ENCODE measurements around the gene GPR135. TPM values are rescaled to one million over a fixed set of nuclear protein-coding genes. Genes with fewer than 3 reads are reported as not detected.
A peak's percentile ranks its signal among the peaks of the same experiment; 100 is the strongest.

Gene GPR135
- total RNA-seq, 1 experiment from 2014 or later, result 0.52 TPM

DNA sequence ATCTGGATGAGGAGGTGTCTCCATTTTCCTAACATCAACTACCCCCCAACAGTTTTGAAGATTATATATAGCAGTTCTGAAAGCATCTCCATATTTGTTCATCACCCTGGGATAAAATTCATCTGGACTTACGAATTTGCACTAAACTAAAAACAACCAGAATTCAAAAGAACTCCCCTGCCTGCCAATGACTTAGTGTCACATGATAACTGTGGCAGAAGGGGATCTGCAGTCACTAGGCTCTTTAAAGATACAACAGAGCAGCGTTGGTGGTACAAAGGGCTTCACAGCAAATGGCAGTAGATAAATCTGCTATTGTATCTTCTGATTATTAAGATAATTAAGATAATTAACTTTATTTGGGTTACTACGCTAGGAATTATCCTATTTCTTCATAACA, 30.1 kb downstream of the GPR135 start:
- peaks cover 3% of the 10 kb centered on the region for H3K27me3 Mint-ChIP-seq (ENCODE audit: insufficient read depth, unreplicated experiment)
- ChIA-PET CTCF (no interaction called here), POLR2A (interaction anchor here (0.5 kb wide), 1 partner anchor 301 kb away, joined by 3 read pairs; no protein-coding TSS in a partner anchor)
- H3K4me3 ChIP-seq (ENCODE audit: low read depth, low read length), result no peak overlapping the region
- BruUV-seq (replicated peaks), result no TSS peak
- DNase-seq, result no peak
- H3K4me1 ChIP-seq, result no peaks in the 10 kb centered on the region
- H3K36me3 ChIP-seq (ENCODE audit: control insufficient read depth, insufficient read depth, low read length), result no peaks in the 10 kb centered on the region
- no peaks in the 10 kb centered on the region for H3K9me3 Mint-ChIP-seq (ENCODE audit: unreplicated experiment)
- TF ChIP-seq, protein P1, sequence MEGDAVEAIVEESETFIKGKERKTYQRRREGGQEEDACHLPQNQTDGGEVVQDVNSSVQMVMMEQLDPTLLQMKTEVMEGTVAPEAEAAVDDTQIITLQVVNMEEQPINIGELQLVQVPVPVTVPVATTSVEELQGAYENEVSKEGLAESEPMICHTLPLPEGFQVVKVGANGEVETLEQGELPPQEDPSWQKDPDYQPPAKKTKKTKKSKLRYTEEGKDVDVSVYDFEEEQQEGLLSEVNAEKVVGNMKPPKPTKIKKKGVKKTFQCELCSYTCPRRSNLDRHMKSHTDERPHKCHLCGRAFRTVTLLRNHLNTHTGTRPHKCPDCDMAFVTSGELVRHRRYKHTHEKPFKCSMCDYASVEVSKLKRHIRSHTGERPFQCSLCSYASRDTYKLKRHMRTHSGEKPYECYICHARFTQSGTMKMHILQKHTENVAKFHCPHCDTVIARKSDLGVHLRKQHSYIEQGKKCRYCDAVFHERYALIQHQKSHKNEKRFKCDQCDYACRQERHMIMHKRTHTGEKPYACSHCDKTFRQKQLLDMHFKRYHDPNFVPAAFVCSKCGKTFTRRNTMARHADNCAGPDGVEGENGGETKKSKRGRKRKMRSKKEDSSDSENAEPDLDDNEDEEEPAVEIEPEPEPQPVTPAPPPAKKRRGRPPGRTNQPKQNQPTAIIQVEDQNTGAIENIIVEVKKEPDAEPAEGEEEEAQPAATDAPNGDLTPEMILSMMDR (IDR thresholded peaks at IDR 0.05; ENCODE audit: insufficient read depth in 1 of 2, low read depth in 1 of 2, low read length in 1 of 2, severe bottlenecking in 1 of 2, unreplicated experiment in 1 of 2), result no peak
- no peaks in the 10 kb centered on the region for H3K36me3 Mint-ChIP-seq (ENCODE audit: insufficient read depth, unreplicated experiment)
- no peak overlapping the region for H3K4me3 Mint-ChIP-seq (ENCODE audit: unreplicated experiment)
- H3K9me3 ChIP-seq, result no peaks in the 10 kb centered on the region
- no peaks in the 10 kb centered on the region for H3K4me1 Mint-ChIP-seq (ENCODE audit: low read depth, unreplicated experiment)
- no peaks in the 10 kb centered on the region for H3K27me3 ChIP-seq (replicated peaks; ENCODE audit: control insufficient read depth, insufficient read depth, low read length)
- H3K27ac Mint-ChIP-seq (ENCODE audit: unreplicated experiment), result no peak overlapping the region
- intact Hi-C loops (cut with micrococcal nuclease; ENCODE audit: unreplicated experiment), result no loop called here

DNA sequence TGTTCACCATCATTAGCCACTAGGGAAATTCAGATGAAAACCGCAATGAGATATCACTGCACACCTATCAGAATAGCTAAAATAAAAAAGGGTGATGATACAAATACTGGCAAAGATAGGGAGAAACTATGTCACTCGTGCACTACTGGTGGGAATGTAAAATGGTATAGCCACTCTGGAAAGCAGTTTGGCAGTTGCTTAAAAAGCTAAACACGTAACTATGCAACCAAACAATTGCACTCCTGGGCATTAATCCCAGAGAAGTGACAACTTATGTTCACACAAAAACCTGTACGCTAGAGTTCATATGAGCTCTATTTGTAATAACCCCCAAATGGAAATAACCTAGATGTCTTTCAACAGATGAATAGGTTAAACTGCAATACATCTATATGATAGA, 35.4 kb downstream of the GPR135 start:
- Histone ChIP-seq H3K4me3 (ENCODE audit: low read depth, low read length) (no peak overlapping the region), H3K36me3 (ENCODE audit: control insufficient read depth, insufficient read depth, low read length) (no peaks in the 10 kb centered on the region), H3K4me1 (no peaks in the 10 kb centered on the region), H3K9me3 (no peaks in the 10 kb centered on the region), H3K27me3 (replicated peaks; ENCODE audit: control insufficient read depth, insufficient read depth, low read length) (no peaks in the 10 kb centered on the region)
- no peaks in the 10 kb centered on the region for H3K36me3 Mint-ChIP-seq (ENCODE audit: insufficient read depth, unreplicated experiment)
- H3K4me3 Mint-ChIP-seq (ENCODE audit: unreplicated experiment), result no peak overlapping the region
- DNase-seq, result no peak
- no peak overlapping the region for H3K27ac Mint-ChIP-seq (ENCODE audit: unreplicated experiment)
- no peaks in the 10 kb centered on the region for H3K9me3 Mint-ChIP-seq (ENCODE audit: unreplicated experiment)
- peaks cover 12% of the 10 kb centered on the region for H3K27me3 Mint-ChIP-seq (ENCODE audit: insufficient read depth, unreplicated experiment)
- POLR2A ChIA-PET, result no interaction called here
- intact Hi-C loops (cut with micrococcal nuclease; ENCODE audit: unreplicated experiment), result no loop called here
- CTCF ChIA-PET, result no interaction called here
- BruUV-seq (replicated peaks), result no TSS peak
- TF ChIP-seq, protein P1 (IDR thresholded peaks at IDR 0.05; ENCODE audit: insufficient read depth in 1 of 2, low read depth in 1 of 2, low read length in 1 of 2, severe bottlenecking in 1 of 2, unreplicated experiment in 1 of 2), result no peak
- no peaks in the 10 kb centered on the region for H3K4me1 Mint-ChIP-seq (ENCODE audit: low read depth, unreplicated experiment)

DNA sequence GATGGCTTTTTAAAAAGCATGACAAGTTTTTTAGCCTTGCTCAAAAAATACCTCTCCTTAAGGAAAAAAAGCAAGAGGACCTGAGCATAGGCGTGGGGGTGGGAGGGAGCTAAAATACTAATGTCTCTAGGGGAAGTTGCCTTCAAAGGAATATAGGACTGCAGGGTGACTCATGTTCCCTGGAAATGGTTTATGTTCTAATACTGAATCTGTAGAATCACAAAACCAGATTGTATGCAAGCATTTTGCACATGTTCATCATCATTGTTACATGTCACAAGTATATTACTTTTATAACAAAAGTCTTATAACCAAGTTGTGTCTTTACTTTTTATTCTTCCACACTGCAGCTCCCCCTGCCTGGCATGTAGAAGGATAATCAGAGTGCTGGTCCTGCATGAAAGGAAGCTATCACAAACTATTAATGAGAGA, 36.6 kb downstream of the GPR135 start:
- Histone ChIP-seq H3K36me3 (ENCODE audit: control insufficient read depth, insufficient read depth, low read length) (no peaks in the 10 kb centered on the region), H3K4me3 (ENCODE audit: low read depth, low read length) (no peak overlapping the region), H3K9me3 (no peaks in the 10 kb centered on the region), H3K27me3 (replicated peaks; ENCODE audit: control insufficient read depth, insufficient read depth, low read length) (no peaks in the 10 kb centered on the region), H3K4me1 (no peaks in the 10 kb centered on the region)
- no TSS peak for BruUV-seq (replicated peaks)
- no peaks in the 10 kb centered on the region for H3K9me3 Mint-ChIP-seq (ENCODE audit: unreplicated experiment)
- H3K36me3 Mint-ChIP-seq (ENCODE audit: insufficient read depth, unreplicated experiment), result no peaks in the 10 kb centered on the region
- ChIA-PET POLR2A (no interaction called here), CTCF (interaction anchor here (0.6 kb wide), 2 partner anchors 300 to 952 kb away, joined by 3 to 5 read pairs; no protein-coding TSS in a partner anchor)
- no peak overlapping the region for H3K27ac Mint-ChIP-seq (ENCODE audit: unreplicated experiment)
- TF ChIP-seq, protein P1 (IDR thresholded peaks at IDR 0.05; ENCODE audit: insufficient read depth in 1 of 2, low read depth in 1 of 2, low read length in 1 of 2, severe bottlenecking in 1 of 2, unreplicated experiment in 1 of 2), result peak in 1 of 2 experiments; percentile 17
- intact Hi-C loops (cut with micrococcal nuclease; ENCODE audit: unreplicated experiment), result no loop called here
- no peak for DNase-seq
- H3K27me3 Mint-ChIP-seq (ENCODE audit: insufficient read depth, unreplicated experiment), result peaks cover 13% of the 10 kb centered on the region
- no peaks in the 10 kb centered on the region for H3K4me1 Mint-ChIP-seq (ENCODE audit: low read depth, unreplicated experiment)
- H3K4me3 Mint-ChIP-seq (ENCODE audit: unreplicated experiment), result no peak overlapping the region
